ENCODE measurements around the gene PILRA.
"Not testable (repeated sequence)": the region's sequence is repeated elsewhere in the genome, so short reads cannot be mapped to it uniquely, and the experiment has no call there.

Gene PILRA

DNA sequence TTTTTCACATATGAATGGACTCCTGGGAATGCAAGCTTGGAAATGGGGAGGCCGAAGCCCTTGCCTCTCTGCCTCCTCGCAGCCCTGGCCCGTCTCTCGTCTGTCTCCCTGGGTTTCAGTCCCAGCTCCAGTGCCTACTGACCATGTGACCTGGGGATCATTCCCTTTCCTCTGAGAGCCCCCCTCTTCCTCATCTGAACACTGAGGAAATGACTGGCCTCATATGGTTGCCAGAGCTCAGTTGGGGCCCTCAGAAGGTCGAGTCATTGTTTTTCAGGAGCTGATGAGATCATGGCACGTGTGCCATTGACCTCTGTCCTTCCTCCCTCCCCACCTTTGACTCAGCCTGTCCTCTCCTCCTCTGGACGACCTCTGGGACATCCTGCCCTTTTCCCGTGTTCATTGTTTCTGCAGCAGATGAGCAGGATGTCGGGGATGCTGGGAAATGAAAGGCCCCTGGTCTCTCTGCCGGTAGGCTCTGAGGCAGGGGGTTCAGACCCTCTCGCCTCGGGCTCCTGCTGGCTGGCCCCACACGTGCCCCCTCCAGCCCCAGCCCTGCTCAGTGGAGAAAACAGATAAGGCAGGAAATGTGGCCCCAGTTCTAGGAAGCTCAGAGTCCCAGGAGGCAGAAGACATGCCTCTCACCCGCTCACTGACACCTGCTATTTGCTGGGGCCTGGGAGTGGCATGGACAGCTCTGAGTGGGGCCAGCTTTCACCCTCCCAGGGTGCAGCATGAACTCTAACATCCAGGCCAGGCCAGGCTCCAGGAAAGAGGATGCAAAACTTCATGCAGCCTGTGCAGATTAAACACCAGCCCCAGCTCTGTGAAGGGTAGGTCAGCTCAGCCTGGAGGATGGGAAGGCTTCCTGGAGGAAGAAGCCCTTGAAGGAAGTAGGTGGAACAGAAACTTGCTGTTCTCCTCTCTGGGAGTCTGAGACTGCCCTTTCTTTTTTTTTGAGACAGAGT, 71.3 kb downstream of the PILRA start:
- no peaks in the 10 kb centered on the region for H3K27me3 ChIP-seq (ENCODE audit: insufficient read depth, poor library complexity, severe bottlenecking)
- H3K4me3 ChIP-seq (replicated peaks; ENCODE audit: insufficient read depth, low read length), result no peak overlapping the region
- H3K27ac ChIP-seq (replicated peaks), result no peak overlapping the region
- DNase-seq (ENCODE audit: low read depth in 1 of 2, low spot score in 1 of 2), result no peak
- TF ChIP-seq REST (IDR thresholded peaks at IDR 0.05; ENCODE audit: insufficient replicate concordance, low read depth) (no peak), SPI1 (IDR thresholded peaks at IDR 0.05; ENCODE audit: borderline replicate concordance, low read depth) (no peak), POLR2AphosphoS5 (IDR thresholded peaks at IDR 0.05; ENCODE audit: low read depth) (no peak), CTCF (IDR thresholded peaks at IDR 0.05; ENCODE audit: insufficient read depth, low read length) (no peak), GABPA (IDR thresholded peaks at IDR 0.05; ENCODE audit: low read depth) (no peak)

GRCh38 chr7:100446040-100446439, 72.8 kb downstream of the PILRA start:
- H3K27me3 ChIP-seq (ENCODE audit: insufficient read depth, poor library complexity, severe bottlenecking), result no peaks in the 10 kb centered on the region
- no peak overlapping the region for H3K27ac ChIP-seq (replicated peaks)
- TF ChIP-seq SPI1 (IDR thresholded peaks at IDR 0.05; ENCODE audit: borderline replicate concordance, low read depth) (no peak), GABPA (IDR thresholded peaks at IDR 0.05; ENCODE audit: low read depth) (no peak)
- DNase-seq (ENCODE audit: low read depth in 1 of 2, low spot score in 1 of 2), result no peak
- H3K4me3 ChIP-seq (replicated peaks; ENCODE audit: insufficient read depth, low read length), result no peak overlapping the region

GRCh38 chr7:100447363-100447762, 74.1 kb downstream of the PILRA start:
- not testable (repeated sequence) for H3K4me3 ChIP-seq (replicated peaks; ENCODE audit: insufficient read depth, low read length); H3K27me3 ChIP-seq (ENCODE audit: insufficient read depth, poor library complexity, severe bottlenecking); H3K27ac ChIP-seq (replicated peaks); DNase-seq (ENCODE audit: low read depth in 1 of 2, low spot score in 1 of 2)

- no peak overlapping the region for H3K4me3 ChIP-seq (replicated peaks; ENCODE audit: insufficient read depth, low read length)
- no peak for DNase-seq (ENCODE audit: low read depth in 1 of 2, low spot score in 1 of 2)
- TF ChIP-seq GABPA (IDR thresholded peaks at IDR 0.05; ENCODE audit: low read depth), result no peak
- no peak for TF ChIP-seq POLR2AphosphoS5 (IDR thresholded peaks at IDR 0.05; ENCODE audit: low read depth)
- TF ChIP-seq SPI1 (IDR thresholded peaks at IDR 0.05; ENCODE audit: borderline replicate concordance, low read depth), result no peak
- no peak for TF ChIP-seq CTCF (IDR thresholded peaks at IDR 0.05; ENCODE audit: insufficient read depth, low read length)
- no peak for TF ChIP-seq REST (IDR thresholded peaks at IDR 0.05; ENCODE audit: insufficient replicate concordance, low read depth)
- no peaks in the 10 kb centered on the region for H3K27me3 ChIP-seq (ENCODE audit: insufficient read depth, poor library complexity, severe bottlenecking)
- no peak overlapping the region for H3K27ac ChIP-seq (replicated peaks)
Observed at GRCh38 chr7:100449190-100449795, 76.0 kb downstream of the PILRA start.
